Adrenal gland (tissue), 19 donors: Measurements from ENCODE around the gene SLC25A46. TPM values are rescaled to one million over a fixed set of nuclear protein-coding genes. Genes with fewer than 3 reads are reported as not detected.
"Not testable (repeated sequence)": the region's sequence is repeated elsewhere in the genome, so short reads cannot be mapped to it uniquely, and the experiment has no call there.

Experiments used
- DNase-seq, 7 donors: peaks; one replicate each; pipeline ENCODE4 v3.0.0-alpha.2; 2019 to 2020
- H3K27ac ChIP-seq, 5 donors: fragments of 200-600 bp; sonication (generic) in 4 of 5; 1 replicate in 3 of 5; 2 replicates in 2 of 5; pipeline versions ENCODE4 v1.5.1 to v1.8.0; 2016 to 2020; ENCODE audit warnings: mild to moderate bottlenecking in 1 of 5
- H3K27me3 ChIP-seq: fragments of 200-600 bp; 2 replicates; pipeline ENCODE4 v1.8.0; 2021
- H3K36me3 ChIP-seq, 2 donors: fragments of 200-600 bp; replicated peaks in 1 of 2; 1 replicate in 1 of 2; 2 replicates in 1 of 2; pipeline versions ENCODE4 v1.5.1 to v1.8.0; 2018 to 2022
- H3K4me1 ChIP-seq, 2 donors: fragments of 200-600 bp; replicated peaks in 1 of 2; 1 replicate in 1 of 2; 2 replicates in 1 of 2; pipeline versions ENCODE4 v1.5.1 to v1.8.0; 2018 to 2021
- H3K4me3 ChIP-seq, 4 donors: fragments of 200-600 bp; sonication (generic) in 3 of 4; one replicate each; pipeline ENCODE4 v1.5.1; 2016 to 2018
- H3K9me3 ChIP-seq, 3 donors: fragments of 200-600 bp; sonication (generic) in 1 of 3; replicated peaks in 1 of 3; 1 replicate in 2 of 3; 2 replicates in 1 of 3; pipeline versions ENCODE4 v1.5.1 to v1.8.0; 2016 to 2021
- POLR2A ChIP-seq, 2 donors: fragments of 450-650 bp; IDR thresholded peaks; one replicate each; pipeline ENCODE4 v1.6.1; 2017; ENCODE audit warnings: antibody characterized with exemption in 2 of 2, mild to moderate bottlenecking in 2 of 2, moderate library complexity in 1 of 2
- WGBS, 4 donors: extraction: QIAGEN DNeasy Blood & Tissue Kit in 2 of 4; methylation state at CpG; one replicate each; pipeline versions ENCODE4 v1.1.5 to v1.1.7; 2013 to 2017; 5-methylcytosine and 5-hydroxymethylcytosine counted together
- intact Hi-C, 2 donors: fragments of 100-400 bp; cut with DNase I; formaldehyde crosslinking; loops; one replicate each; pipeline versions ENCODE4 v1.14.1 to v1.15.0; 2022 to 2023
- long read RNA-seq, 10 donors: library from polyadenylated mRNA in 3 of 10; unstranded in 2 of 10; stranded (forward) in 1 of 10; transcript quantifications; one replicate each; pipeline ENCODE4 v2.0.0 and lab custom pipeline, GENCODE V29; 2021 to 2026
- polyA plus RNA-seq, 3 donors: library from polyadenylated mRNA; stranded (reverse); fragments of 200-250 nt in 2 of 3; fragments of 350-450 nt in 1 of 3; fragmentation: Illumina TruSeq in 1 of 3; extraction: RNeasy Lipid Tissue Mini Kit (QIAGEN cat#74804) in 1 of 3; gene quantifications; one replicate each; pipeline ENCODE4 v1.2.3, GENCODE V29; 2013 to 2014
- total RNA-seq, 9 donors: library from RNA; depleted of rRNA in 4 of 9; stranded (reverse); fragments of >200 nt in 4 of 9; fragments of 120-200 nt in 1 of 9; fragmentation: NEBNext Ultra II Directional in 1 of 9; extraction: Animal tissue kit (Norgen Biotek cat#: 25700) in 1 of 9; gene quantifications; one replicate each; pipeline versions ENCODE4 v1.1.0 to v1.2.4, GENCODE V29; 2013 to 2023
- TF ChIP-seq, protein P1 (sequence below), 6 experiments: fragments of 450-650 bp in 4 of 6; fragments of 200-600 bp in 2 of 6; sonication (generic) in 1 of 6; IDR thresholded peaks; 1 replicate in 5 of 6; 2 replicates in 1 of 6; pipeline versions ENCODE4 v1.5.1 to v1.8.0; 2016 to 2021; ENCODE audit warnings: antibody characterized with exemption in 6 of 6, mild to moderate bottlenecking in 2 of 6, moderate library complexity in 1 of 6
- donor health status: healthy with polysubstance abuse.
- donor health status: Bipolar disorder and iron deficiency.
- donor health status: DM: yes; HTN: yes; CAD: no.
- donor health status: DM: no; HTN: no; CAD: no.
- donor health status: DM: no; HTN: no; CAD: no.
- donor health status: DM: yes; HTN: yes; CAD: no.

Gene SLC25A46
- total RNA-seq (10 to 100 TPM; 39.9 to 71.8 (median 57.3) TPM), polyA plus RNA-seq (10 to 100 TPM in 1 of 3 donors, 1 to 10 TPM in 2; 7.7 to 73.8 (median 8.8) TPM)
- long read RNA-seq, donor 1, full-length matches to known transcripts = 10 of 10 reads
- long read RNA-seq, donor 1, partial matches to known transcripts = 0 of 10 reads
- long read RNA-seq, donor 1, other reads (novel, unspliced or antisense) = 0 of 10 reads
- long read RNA-seq, donor 2, transcript SLC25A46-201 (8 exons, 2,385 nt) = major isoform, 13 of 14 reads
- long read RNA-seq, donor 2, partial matches to known transcripts = 0 of 14 reads
- long read RNA-seq, donor 2, other reads (novel, unspliced or antisense) = 0 of 14 reads
- long read RNA-seq, donor 3, transcript SLC25A46-201 (8 exons, 2,385 nt) = major isoform, 9 of 10 reads
- long read RNA-seq, donor 3, partial matches to known transcripts = 0 of 10 reads
- long read RNA-seq, donor 3, other reads (novel, unspliced or antisense) = 0 of 10 reads
- long read RNA-seq, donor 4, transcript SLC25A46-201 (8 exons, 2,385 nt) = major isoform, 5 of 7 reads
- long read RNA-seq, donor 4, partial matches to known transcripts = 0 of 7 reads
- long read RNA-seq, donor 4, other reads (novel, unspliced or antisense) = 2 of 7 reads
- long read RNA-seq, donor 5, transcript SLC25A46-201 (8 exons, 2,385 nt) = major isoform, 31 of 38 reads
- long read RNA-seq, donor 5, partial matches to known transcripts = 4 of 38 reads
- long read RNA-seq, donor 5, other reads (novel, unspliced or antisense) = 3 of 38 reads
- long read RNA-seq, donor 6, partial matches to known transcripts = 2 of 8 reads
- long read RNA-seq, donor 6, other reads (novel, unspliced or antisense) = 3 of 8 reads
- long read RNA-seq, donor 7, full-length matches to known transcripts = 7 of 7 reads
- long read RNA-seq, donor 7, partial matches to known transcripts = 0 of 7 reads
- long read RNA-seq, donor 7, other reads (novel, unspliced or antisense) = 0 of 7 reads
- long read RNA-seq, donor 8, transcript SLC25A46-201 (8 exons, 2,385 nt) = major isoform, 12 of 12 reads
- long read RNA-seq, donor 8, partial matches to known transcripts = 0 of 12 reads
- long read RNA-seq, donor 8, other reads (novel, unspliced or antisense) = 0 of 12 reads
- long read RNA-seq, donor 9, full-length matches to known transcripts = 10 of 10 reads
- long read RNA-seq, donor 9, partial matches to known transcripts = 0 of 10 reads
- long read RNA-seq, donor 9, other reads (novel, unspliced or antisense) = 0 of 10 reads
- long read RNA-seq, donor 10, full-length matches to known transcripts = 6 of 6 reads
- long read RNA-seq, donor 10, partial matches to known transcripts = 0 of 6 reads
- long read RNA-seq, donor 10, other reads (novel, unspliced or antisense) = 0 of 6 reads

DNA sequence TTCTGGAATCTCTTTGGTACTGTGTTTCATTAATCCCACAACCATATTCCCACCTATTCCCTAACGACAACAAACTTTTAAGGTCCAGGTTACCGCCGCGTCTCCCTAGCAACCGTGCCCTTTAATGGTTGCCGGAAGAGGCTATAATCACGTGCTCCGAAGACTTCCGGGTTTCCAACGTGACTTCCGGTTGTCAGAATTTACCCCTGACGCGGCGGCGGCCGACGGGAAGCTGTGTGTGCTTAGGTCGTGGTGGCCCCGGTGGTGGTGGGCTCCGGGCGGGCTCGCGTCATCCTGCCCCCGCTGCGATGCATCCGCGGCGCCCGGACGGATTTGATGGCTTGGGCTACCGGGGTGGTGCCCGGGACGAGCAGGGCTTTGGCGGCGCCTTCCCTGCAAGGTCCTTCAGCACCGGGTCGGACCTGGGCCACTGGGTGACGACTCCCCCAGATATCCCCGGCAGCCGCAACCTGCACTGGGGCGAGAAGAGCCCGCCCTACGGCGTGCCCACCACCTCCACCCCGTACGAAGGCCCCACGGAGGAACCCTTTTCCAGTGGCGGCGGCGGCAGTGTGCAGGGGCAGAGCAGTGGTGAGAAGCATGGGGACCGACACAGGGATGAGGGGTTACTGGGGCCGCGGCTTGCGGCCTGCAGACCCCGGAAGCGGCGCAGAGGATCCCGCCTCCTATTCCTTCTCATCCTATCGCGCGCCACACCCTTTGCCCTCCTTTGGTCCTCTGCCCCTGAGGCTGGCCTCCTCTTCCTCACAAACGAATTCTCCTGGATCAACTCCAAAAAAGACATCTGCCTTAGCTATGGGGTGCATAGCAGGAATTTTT, at the start of gene SLC25A46:
SLC25A46 (plus strand) TSS at position 196 of the 840 bp plus-strand sequence; CDS start at position 309, 113 bp downstream.
- 0% methylated on average over 27 to 62 of the region's 62 CpGs for WGBS, 4 donors
- H3K27me3 ChIP-seq = no peaks in the 10 kb centered on the region
- peak within 1 kb of the TSS; percentile 73 to 98 (median 89) for H3K4me3 ChIP-seq
- intact Hi-C loops = no loop called here
- H3K36me3 ChIP-seq = no peaks in the 10 kb centered on the region
- DNase-seq = peak; percentile 84 to 95 (median 88)
- H3K4me1 ChIP-seq = peaks cover 4 to 15% of the 10 kb centered on the region in 2 donors
- H3K9me3 ChIP-seq = no peaks in the 10 kb centered on the region
- H3K27ac ChIP-seq = peak within 1 kb of the TSS; percentile 75 to 98 (median 82)
- TF ChIP-seq, protein P1, sequence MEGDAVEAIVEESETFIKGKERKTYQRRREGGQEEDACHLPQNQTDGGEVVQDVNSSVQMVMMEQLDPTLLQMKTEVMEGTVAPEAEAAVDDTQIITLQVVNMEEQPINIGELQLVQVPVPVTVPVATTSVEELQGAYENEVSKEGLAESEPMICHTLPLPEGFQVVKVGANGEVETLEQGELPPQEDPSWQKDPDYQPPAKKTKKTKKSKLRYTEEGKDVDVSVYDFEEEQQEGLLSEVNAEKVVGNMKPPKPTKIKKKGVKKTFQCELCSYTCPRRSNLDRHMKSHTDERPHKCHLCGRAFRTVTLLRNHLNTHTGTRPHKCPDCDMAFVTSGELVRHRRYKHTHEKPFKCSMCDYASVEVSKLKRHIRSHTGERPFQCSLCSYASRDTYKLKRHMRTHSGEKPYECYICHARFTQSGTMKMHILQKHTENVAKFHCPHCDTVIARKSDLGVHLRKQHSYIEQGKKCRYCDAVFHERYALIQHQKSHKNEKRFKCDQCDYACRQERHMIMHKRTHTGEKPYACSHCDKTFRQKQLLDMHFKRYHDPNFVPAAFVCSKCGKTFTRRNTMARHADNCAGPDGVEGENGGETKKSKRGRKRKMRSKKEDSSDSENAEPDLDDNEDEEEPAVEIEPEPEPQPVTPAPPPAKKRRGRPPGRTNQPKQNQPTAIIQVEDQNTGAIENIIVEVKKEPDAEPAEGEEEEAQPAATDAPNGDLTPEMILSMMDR (IDR thresholded peaks at IDR 0.05) = no peak
- TF ChIP-seq POLR2A (IDR thresholded peaks at IDR 0.05) = peak; percentile 54 to 58

DNA sequence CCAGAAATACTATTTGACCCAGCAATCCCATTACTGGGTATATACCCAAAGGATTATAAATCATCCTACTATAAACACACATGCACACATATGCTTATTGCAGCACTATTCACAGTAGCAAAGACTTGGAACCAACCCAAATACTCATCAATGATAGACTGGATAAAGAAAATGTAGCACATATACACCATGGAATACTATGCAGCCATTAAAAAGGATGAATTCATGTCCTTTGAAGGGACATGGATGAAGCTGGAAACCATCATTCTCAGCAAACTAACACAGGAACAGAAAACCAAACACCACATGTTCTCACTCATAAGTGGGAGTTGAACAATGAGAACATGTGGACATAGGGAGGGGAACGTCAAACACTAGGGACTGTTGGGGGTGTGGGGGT, 48.2 kb upstream of the SLC25A46 start:
- H3K4me3 ChIP-seq, DNase-seq, H3K9me3 ChIP-seq, H3K27me3 ChIP-seq, H3K4me1 ChIP-seq, H3K36me3 ChIP-seq, intact Hi-C loops, H3K27ac ChIP-seq: not testable (repeated sequence)
- 86 to 96% (median 93%) methylated on average over 1 of the region's 1 CpG for WGBS, 4 donors

DNA sequence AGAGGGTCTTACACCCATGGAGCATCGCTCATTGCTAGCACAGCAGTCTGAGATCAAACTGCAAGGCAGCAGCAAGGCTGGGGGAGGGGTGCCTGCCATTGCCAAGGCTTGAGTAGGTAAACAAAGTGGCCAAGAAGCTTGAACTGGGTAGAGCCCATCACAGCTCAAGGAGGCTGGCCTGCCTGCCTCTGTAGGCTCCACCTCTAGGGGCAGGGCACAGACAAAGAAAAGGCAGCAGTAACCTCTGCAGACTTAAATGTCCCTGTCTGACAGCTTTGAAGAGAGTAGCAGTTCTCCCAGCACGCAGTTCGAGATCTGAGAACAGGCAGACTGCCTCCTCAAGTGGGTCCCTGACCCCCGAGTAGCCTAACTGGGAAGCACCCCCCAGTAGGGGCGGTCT, 46.1 kb upstream of the SLC25A46 start:
- H3K9me3 ChIP-seq, DNase-seq, H3K4me3 ChIP-seq, H3K36me3 ChIP-seq, H3K27me3 ChIP-seq, H3K27ac ChIP-seq, intact Hi-C loops, H3K4me1 ChIP-seq: not testable (repeated sequence)
- 75 to 92% (median 83%) methylated on average over 2 to 5 of the region's 5 CpGs for WGBS, 4 donors

DNA sequence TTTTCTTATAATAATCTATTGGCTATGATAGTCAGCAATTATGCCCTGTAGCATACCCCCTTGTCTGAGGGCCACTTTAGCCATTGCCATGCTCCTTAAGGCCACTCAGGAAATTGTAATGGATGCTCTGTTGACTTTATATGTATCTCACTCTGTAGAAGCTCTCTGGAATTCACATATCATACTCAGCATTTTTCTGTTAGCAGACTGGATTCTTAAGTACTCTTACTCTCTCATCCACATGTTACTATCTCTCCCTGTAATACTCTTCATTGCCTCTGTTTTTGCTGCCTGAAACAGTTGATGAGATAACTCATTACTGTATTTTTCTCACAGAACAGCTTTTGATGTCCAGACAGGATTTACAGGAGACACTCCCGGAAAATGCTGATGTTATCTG, 36.5 kb upstream of the SLC25A46 start:
- Histone ChIP-seq H3K27ac (no peak overlapping the region), H3K27me3 (no peaks in the 10 kb centered on the region), H3K36me3 (no peaks in the 10 kb centered on the region), H3K9me3 (no peaks in the 10 kb centered on the region), H3K4me3 (no peak overlapping the region), H3K4me1 (peaks cover 0 to 5% of the 10 kb centered on the region in 2 donors)
- TF ChIP-seq POLR2A (IDR thresholded peaks at IDR 0.05) = no peak
- TF ChIP-seq, protein P1 (IDR thresholded peaks at IDR 0.05) = no peak
- 25 to 45% (median 29%) methylated on average over 1 of the region's 1 CpG for WGBS, 4 donors
- DNase-seq = no peak
- intact Hi-C loops = no loop called here
